ENCODE measurements around the gene C11orf16. TPM values are rescaled to one million over a fixed set of nuclear protein-coding genes. Genes with fewer than 3 reads are reported as not detected.

The C11orf16 gene
- total and polyA plus RNA-seq, 9 of the 15 experiments (the other 6 are each of a cell fraction or from before 2014, with no cell fraction given) = not detected

DNA sequence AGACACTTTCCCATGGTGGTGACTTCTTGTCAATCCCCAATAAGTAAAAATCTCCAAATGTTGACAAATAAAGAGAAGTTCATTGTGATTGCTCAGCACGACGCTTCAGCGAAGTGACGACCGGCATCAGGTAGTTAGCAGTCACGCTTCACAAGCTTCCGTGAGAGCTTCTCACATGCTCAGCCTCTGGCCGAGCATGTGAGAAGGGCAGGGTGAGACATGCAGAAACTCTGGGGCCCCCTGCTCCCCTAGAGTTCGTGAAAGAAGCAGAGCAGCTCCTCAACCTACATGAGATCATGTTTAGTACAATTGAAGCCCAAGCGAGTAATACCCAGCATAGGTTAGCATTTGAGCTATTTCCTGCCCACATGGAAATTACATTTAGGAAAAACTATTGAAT, 4.4 kb upstream of the C11orf16 start:
- DNase-seq (ENCODE audit: extremely low read depth in 1 of 4, low spot score in 3 of 4) (no peak), FAIRE-seq (no peak), ATAC-seq (no peak)
- POLR2A ChIA-PET = interaction anchor here (0.6 to 1.3 kb wide), 2 partner anchors 12 to 1771 kb away, joined by 3 read pairs; no protein-coding TSS in a partner anchor
- CTCF ChIA-PET (ENCODE audit: low intra/inter-chr PET ratio) = no interaction called here
- peaks cover 1% of the 10 kb centered on the region for H3K9me1 ChIP-seq (ENCODE audit: control insufficient read depth, insufficient read depth, low read length)
- no peak overlapping the region for H3K4me2 ChIP-seq (ENCODE audit: insufficient read depth, low read length)
- H3K27me3 ChIP-seq (ENCODE audit: control insufficient read depth in 2 of 2, insufficient read depth in 2 of 2, low read length in 2 of 2) = no peaks in the 10 kb centered on the region
- H3K9me3 ChIP-seq (replicated peaks; ENCODE audit: control insufficient read depth, insufficient read depth, low read depth, low read length) = no peaks in the 10 kb centered on the region; the same call in 1 of the 2 replicates
- H4K20me1 ChIP-seq (replicated peaks; ENCODE audit: control insufficient read depth, insufficient read depth, low read length) = no peaks in the 10 kb centered on the region
- no TSS peak for BruUV-seq (replicated peaks)
- peaks cover 6 to 11% of the 10 kb centered on the region in 2 experiments; a peak in 4 of 5 replicates for H3K4me1 ChIP-seq (replicated peaks in 1 of 2; ENCODE audit: control insufficient read depth in 2 of 2, insufficient read depth in 2 of 2, low read length in 2 of 2)
- peak overlapping the region; percentile 56; the same call in 1 of the 2 replicates for H2AFZ ChIP-seq (ENCODE audit: low read depth, low read length)
- H3K36me3 ChIP-seq (ENCODE audit: control insufficient read depth, insufficient read depth, low read length) = no peaks in the 10 kb centered on the region
- no peak overlapping the region for H3K27ac ChIP-seq (ENCODE audit: extremely low read depth, low read depth, low read length)
- H3K4me3 ChIP-seq = no peak overlapping the region
- H3K79me2 ChIP-seq (ENCODE audit: control insufficient read depth, insufficient read depth, low read length) = no peaks in the 10 kb centered on the region
- H3K9ac ChIP-seq (ENCODE audit: insufficient read depth in 1 of 2, low read depth in 2 of 2, low read length in 2 of 2) = no peak overlapping the region
- intact Hi-C loops (cut with micrococcal nuclease) (no loop called here), in situ Hi-C loops (cut with MboI) (no loop called here)
- TF ChIP-seq ZNF584 (CRISPR knock-in tag; IDR thresholded peaks at IDR 0.05; ENCODE audit: low read depth) (no peak), SMARCA5 (IDR thresholded peaks at IDR 0.05) (no peak), ZNF695 (CRISPR knock-in tag; IDR thresholded peaks at IDR 0.05) (no peak), U2AF2 (optimal IDR thresholded peaks at IDR 0.05; ENCODE audit: low read depth, low read length) (no peak), KLF16 (IDR thresholded peaks at IDR 0.05) (no peak), SMAD4 (CRISPR knock-in tag; conservative IDR thresholded peaks at IDR 0.05) (no peak), ZBTB1 (CRISPR knock-in tag; IDR thresholded peaks at IDR 0.05; ENCODE audit: borderline replicate concordance, low read depth) (no peak), GTF2F1 (IDR thresholded peaks at IDR 0.05; ENCODE audit: low read depth, low read length) (no peak), ZNF561 (CRISPR knock-in tag; conservative IDR thresholded peaks at IDR 0.05) (no peak), BHLHE40 (IDR thresholded peaks at IDR 0.05; ENCODE audit: low read length) (no peak), ETS2 (tag; IDR thresholded peaks at IDR 0.05; ENCODE audit: borderline replicate concordance, poor library complexity, severe bottlenecking) (no peak)
- TF ChIP-seq, protein P1, sequence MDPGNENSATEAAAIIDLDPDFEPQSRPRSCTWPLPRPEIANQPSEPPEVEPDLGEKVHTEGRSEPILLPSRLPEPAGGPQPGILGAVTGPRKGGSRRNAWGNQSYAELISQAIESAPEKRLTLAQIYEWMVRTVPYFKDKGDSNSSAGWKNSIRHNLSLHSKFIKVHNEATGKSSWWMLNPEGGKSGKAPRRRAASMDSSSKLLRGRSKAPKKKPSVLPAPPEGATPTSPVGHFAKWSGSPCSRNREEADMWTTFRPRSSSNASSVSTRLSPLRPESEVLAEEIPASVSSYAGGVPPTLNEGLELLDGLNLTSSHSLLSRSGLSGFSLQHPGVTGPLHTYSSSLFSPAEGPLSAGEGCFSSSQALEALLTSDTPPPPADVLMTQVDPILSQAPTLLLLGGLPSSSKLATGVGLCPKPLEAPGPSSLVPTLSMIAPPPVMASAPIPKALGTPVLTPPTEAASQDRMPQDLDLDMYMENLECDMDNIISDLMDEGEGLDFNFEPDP (CRISPR knock-in tag; IDR thresholded peaks at IDR 0.05) = no peak
- 59% methylated on average over 10 of the region's 10 CpGs for WGBS (ENCODE audit: insufficient coverage, low coverage, missing lambda C conversion rate)

All from K562 (cell line).